Smooth muscle cell (in vitro differentiated cells): ENCODE results near the gene LRP8. TPM values are rescaled to one million over a fixed set of nuclear protein-coding genes. Genes with fewer than 3 reads are reported as not detected.

Experiments used
- DNase-seq: peaks from one replicate; lab custom pipeline; 2025; ENCODE audit not compliant: unreplicated experiment; lab: John Stamatoyannopoulos, UW
- H2AFZ ChIP-seq: fragments of 200-600 bp; sonication (generic); 2 replicates; pipeline ENCODE4 v1.6.0; 2016; ENCODE audit warnings: antibody characterized with exemption, low read depth, mild to moderate bottlenecking
- H3F3A ChIP-seq: fragments of 200-600 bp; sonication (generic); 2 replicates; pipeline ENCODE4 v1.6.0; 2017; ENCODE audit warnings: antibody characterized with exemption, low read depth
- H3K27ac ChIP-seq: fragments of 200-600 bp; sonication (generic); 2 replicates; pipeline ENCODE4 v1.5.1; 2016; ENCODE audit warnings: low read depth, mild to moderate bottlenecking
- H3K27me3 ChIP-seq: fragments of 200-600 bp; sonication (generic); 2 replicates; pipeline ENCODE4 v1.6.1; 2016; ENCODE audit warnings: low read depth, mild to moderate bottlenecking
- H3K36me3 ChIP-seq: fragments of 200-600 bp; sonication (generic); 2 replicates; pipeline ENCODE4 v1.5.1; 2016; ENCODE audit warnings: low read depth
- H3K4me1 ChIP-seq: fragments of 200-600 bp; sonication (generic); 2 replicates; pipeline ENCODE4 v1.5.1; 2016; ENCODE audit warnings: low read depth
- H3K4me2 ChIP-seq: fragments of 200-600 bp; sonication (generic); 2 replicates; pipeline ENCODE4 v1.6.0; 2016; ENCODE audit warnings: mild to moderate bottlenecking
- H3K4me3 ChIP-seq: fragments of 200-600 bp; sonication (generic); 2 replicates; pipeline ENCODE4 v1.5.1; 2016; ENCODE audit warnings: mild to moderate bottlenecking
- H3K79me2 ChIP-seq: fragments of 200-600 bp; sonication (generic); 2 replicates; pipeline ENCODE4 v1.6.0; 2016; ENCODE audit warnings: low read depth, mild to moderate bottlenecking
- H3K9ac ChIP-seq: fragments of 200-600 bp; sonication (generic); 2 replicates; pipeline ENCODE4 v1.6.0; 2016; ENCODE audit warnings: low read depth
- H3K9me3 ChIP-seq: fragments of 200-600 bp; sonication (generic); replicated peaks from 2 replicates; pipeline ENCODE4 v1.5.1; 2016; ENCODE audit warnings: low read depth
- H4K20me1 ChIP-seq: fragments of 200-600 bp; sonication (generic); 2 replicates; pipeline ENCODE4 v1.6.0; 2016; ENCODE audit warnings: low read depth
- CTCF ChIP-seq: fragments of 200-600 bp; sonication (generic); IDR thresholded peaks from 2 replicates; pipeline ENCODE4 v1.5.1; 2017; ENCODE audit warnings: borderline replicate concordance, mild to moderate bottlenecking, antibody characterized with exemption; ENCODE audit not compliant: insufficient read depth, poor library complexity, severe bottlenecking
- WGBS: methylation state at CpG from one replicate; pipeline ENCODE4 v1.1.7; 2016; ENCODE audit warnings: low lambda C conversion rate; 5-methylcytosine and 5-hydroxymethylcytosine counted together
- polyA plus RNA-seq: library from polyadenylated mRNA; unstranded; fragments of >200 nt; fragmentation: Nextera tagmentation; extraction: Ambion mirVana; gene quantifications from 2 replicates; pipeline ENCODE4 v1.2.1, GENCODE V29; 2016
- total RNA-seq: library from RNA; depleted of rRNA; stranded (reverse); fragments of >200 nt; gene quantifications from 2 replicates; pipeline ENCODE4 v1.2.3, GENCODE V29; 2014

LRP8 gene
- total and polyA plus RNA-seq, 2 experiments from 2014 or later = 5.6 to 8.1 TPM

GRCh38 chr1:53362270-53362669, 34.4 kb upstream of the LRP8 start:
- H3K9me3 ChIP-seq = peaks cover 8% of the 10 kb centered on the region
- WGBS = 89% methylated on average over 2 of the region's 2 CpGs

GRCh38 chr1:53361541-53361961, 33.7 kb upstream of the LRP8 start:
- TF ChIP-seq CTCF = no peak
- Histone ChIP-seq H3K9me3 (peaks cover 13% of the 10 kb centered on the region), H3K4me2 (no peak overlapping the region), H3F3A (no peaks in the 10 kb centered on the region), H2AFZ (no peak overlapping the region), H3K27ac (no peak overlapping the region), H3K79me2 (no peaks in the 10 kb centered on the region), H3K27me3 (no peaks in the 10 kb centered on the region), H3K36me3 (no peaks in the 10 kb centered on the region), H3K4me3 (no peak overlapping the region), H3K4me1 (peaks cover 5% of the 10 kb centered on the region), H3K9ac (no peak overlapping the region), H4K20me1 (no peaks in the 10 kb centered on the region)
- WGBS = 89% methylated on average over 3 of the region's 3 CpGs
- no peak for DNase-seq

More at GRCh38 chr1:53362270-53362669, 34.4 kb upstream of the LRP8 start:
- H3K4me1 ChIP-seq = peaks cover 5% of the 10 kb centered on the region
- H3K4me2 ChIP-seq = no peak overlapping the region
- H3F3A ChIP-seq = no peaks in the 10 kb centered on the region
- H3K27ac ChIP-seq = no peak overlapping the region
- no peaks in the 10 kb centered on the region for H3K36me3 ChIP-seq
- no peak overlapping the region for H3K9ac ChIP-seq
- H3K79me2 ChIP-seq = no peaks in the 10 kb centered on the region
- H2AFZ ChIP-seq = no peak overlapping the region
- DNase-seq = no peak
- no peak overlapping the region for H3K4me3 ChIP-seq
- no peak for TF ChIP-seq CTCF
- no peaks in the 10 kb centered on the region for H4K20me1 ChIP-seq
- no peaks in the 10 kb centered on the region for H3K27me3 ChIP-seq

GRCh38 chr1:53359934-53360276, 32.0 kb upstream of the LRP8 start:
- 77% methylated on average over 2 of the region's 2 CpGs for WGBS
- no peak overlapping the region for H3K27ac ChIP-seq
- no peak overlapping the region for H2AFZ ChIP-seq
- H3K4me2 ChIP-seq = no peak overlapping the region
- H3K9ac ChIP-seq = no peak overlapping the region
- TF ChIP-seq CTCF = no peak
- DNase-seq = no peak
- H3K79me2 ChIP-seq = no peaks in the 10 kb centered on the region
- peaks cover 13% of the 10 kb centered on the region for H3K9me3 ChIP-seq
- H4K20me1 ChIP-seq = no peaks in the 10 kb centered on the region
- H3K4me1 ChIP-seq = peaks cover 5% of the 10 kb centered on the region
- no peaks in the 10 kb centered on the region for H3K36me3 ChIP-seq
- no peaks in the 10 kb centered on the region for H3K27me3 ChIP-seq
- no peaks in the 10 kb centered on the region for H3F3A ChIP-seq
- no peak overlapping the region for H3K4me3 ChIP-seq

- 96% methylated on average over 4 of the region's 4 CpGs for WGBS
- no peak for TF ChIP-seq CTCF
- Histone ChIP-seq H3F3A (no peaks in the 10 kb centered on the region), H3K79me2 (no peaks in the 10 kb centered on the region), H3K4me2 (no peak overlapping the region), H3K4me1 (peaks cover 5% of the 10 kb centered on the region), H3K36me3 (no peaks in the 10 kb centered on the region), H3K4me3 (no peak overlapping the region), H4K20me1 (no peaks in the 10 kb centered on the region), H3K27me3 (no peaks in the 10 kb centered on the region), H2AFZ (no peak overlapping the region), H3K9me3 (peaks cover 13% of the 10 kb centered on the region), H3K27ac (no peak overlapping the region), H3K9ac (no peak overlapping the region)
- no peak for DNase-seq
Observed at GRCh38 chr1:53359225-53359933, 31.5 kb upstream of the LRP8 start.
